ENCODE data around the gene GLRX.
"Not testable (repeated sequence)": the region's sequence is repeated elsewhere in the genome, so short reads cannot be mapped to it uniquely, and the experiment has no call there.

GLRX gene

GRCh38 chr5:95826949-95827891 is 4.7 kb upstream of the GLRX start:
- no peak for DNase-seq

- DNase-seq: no peak
Measured at GRCh38 chr5:95825495-95825894, 3.0 kb upstream of the GLRX start.

- peak in 1 of 14 donors; percentile 35 for DNase-seq
Measured at GRCh38 chr5:95824747-95825146, 2.2 kb upstream of the GLRX start.

GRCh38 chr5:95823738-95824609 is 1.4 kb upstream of the GLRX start:
- peak in 9 of 14 donors; percentile 21 to 56 (median 36) for DNase-seq

- DNase-seq: no peak
Measured at GRCh38 chr5:95823218-95823737, 752 bp upstream of the GLRX start.

GRCh38 chr5:95822043-95822541 is 434 bp downstream of the GLRX start:
- peak in 8 of 14 donors; percentile 36 to 77 (median 64) for DNase-seq

- DNase-seq: peak in 1 of 14 donors; percentile 35
Measured at GRCh38 chr5:95821110-95822021, 1.2 kb downstream of the GLRX start.

GRCh38 chr5:95818181-95819147 is 4.1 kb downstream of the GLRX start:
- DNase-seq: peak in 7 of 14 donors; percentile 13 to 50 (median 20)

GRCh38 chr5:95817430-95817829 is 5.1 kb downstream of the GLRX start:
- no peak for DNase-seq

- DNase-seq: no peak
Measured at GRCh38 chr5:95816776-95817175, 5.8 kb downstream of the GLRX start.

- no peak for DNase-seq
Measured at GRCh38 chr5:95816341-95816740, 6.2 kb downstream of the GLRX start.

GRCh38 chr5:95815155-95815729 is 7.3 kb downstream of the GLRX start:
- no peak for DNase-seq

- DNase-seq: not testable (repeated sequence)
Measured at GRCh38 chr5:95813035-95813434, 9.5 kb downstream of the GLRX start.

- no peak for DNase-seq
Measured at GRCh38 chr5:95812074-95812471, 10.5 kb downstream of the GLRX start.

GRCh38 chr5:95811461-95812073 is 11.0 kb downstream of the GLRX start:
- DNase-seq: not testable (repeated sequence)

GRCh38 chr5:95811126-95811423 is 11.5 kb downstream of the GLRX start:
- DNase-seq: not testable (repeated sequence)

- DNase-seq: no peak
Measured at GRCh38 chr5:95810305-95811125, 12.0 kb downstream of the GLRX start.

GRCh38 chr5:95809414-95809960 is 13.0 kb downstream of the GLRX start:
- DNase-seq: peak in 3 of 14 donors; percentile 15 to 80 (median 53)
